ENCODE results near the gene AGAP1.

DNA sequence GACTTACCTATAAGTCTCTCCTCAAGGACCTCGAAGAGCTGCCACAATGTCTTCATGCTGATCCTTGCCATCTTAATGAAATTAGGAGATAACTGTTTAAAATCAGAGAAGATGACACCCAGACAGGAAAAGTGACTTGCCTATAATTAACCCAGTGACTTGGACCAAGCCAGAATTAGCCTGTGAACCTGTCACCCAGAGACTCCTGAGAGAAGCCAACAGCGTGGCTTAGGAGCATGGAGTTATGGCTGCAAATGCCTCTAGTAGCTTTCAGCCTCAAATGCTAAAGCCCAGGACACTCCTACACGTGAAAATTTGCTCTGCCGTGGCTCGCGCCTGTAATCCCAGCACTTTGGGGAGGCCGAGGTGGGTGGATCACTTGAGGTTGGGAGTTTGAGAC is 570.2 kb downstream of the AGAP1 start:
- no peak for TF ChIP-seq POLR2A (IDR thresholded peaks at IDR 0.05)
- TF ChIP-seq, protein P1, sequence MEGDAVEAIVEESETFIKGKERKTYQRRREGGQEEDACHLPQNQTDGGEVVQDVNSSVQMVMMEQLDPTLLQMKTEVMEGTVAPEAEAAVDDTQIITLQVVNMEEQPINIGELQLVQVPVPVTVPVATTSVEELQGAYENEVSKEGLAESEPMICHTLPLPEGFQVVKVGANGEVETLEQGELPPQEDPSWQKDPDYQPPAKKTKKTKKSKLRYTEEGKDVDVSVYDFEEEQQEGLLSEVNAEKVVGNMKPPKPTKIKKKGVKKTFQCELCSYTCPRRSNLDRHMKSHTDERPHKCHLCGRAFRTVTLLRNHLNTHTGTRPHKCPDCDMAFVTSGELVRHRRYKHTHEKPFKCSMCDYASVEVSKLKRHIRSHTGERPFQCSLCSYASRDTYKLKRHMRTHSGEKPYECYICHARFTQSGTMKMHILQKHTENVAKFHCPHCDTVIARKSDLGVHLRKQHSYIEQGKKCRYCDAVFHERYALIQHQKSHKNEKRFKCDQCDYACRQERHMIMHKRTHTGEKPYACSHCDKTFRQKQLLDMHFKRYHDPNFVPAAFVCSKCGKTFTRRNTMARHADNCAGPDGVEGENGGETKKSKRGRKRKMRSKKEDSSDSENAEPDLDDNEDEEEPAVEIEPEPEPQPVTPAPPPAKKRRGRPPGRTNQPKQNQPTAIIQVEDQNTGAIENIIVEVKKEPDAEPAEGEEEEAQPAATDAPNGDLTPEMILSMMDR (IDR thresholded peaks at IDR 0.05): no peak
- TF ChIP-seq POLR2AphosphoS5 (IDR thresholded peaks at IDR 0.05): no peak
